H1 (cell line): ENCODE results near the gene TSG101. TPM values are rescaled to one million over a fixed set of nuclear protein-coding genes. Genes with fewer than 3 reads are reported as not detected.

ENCODE experiments used
- CTCF ChIA-PET: fragments of 300-600 bp; sonication (Branson Sonifier 250); formaldehyde crosslinking; loops from one replicate; lab custom pipeline; 2021; ENCODE audit not compliant: partially characterized antibody; lab: Charles Lee
- POLR2A ChIA-PET: fragments of 300-600 bp; sonication (Branson Sonifier 250); formaldehyde crosslinking; loops from one replicate; lab custom pipeline; 2021; ENCODE audit warnings: inconsistent platforms; ENCODE audit not compliant: partially characterized antibody; lab: Charles Lee
- DNase-seq, 2 experiments: peaks; one replicate each; pipeline versions ENCODE4 v3.0.0 to v3.0.0-alpha.2; 2010 to 2022; ENCODE audit warnings: low spot score in 2 of 2, low read depth in 1 of 2, mixed read lengths in 1 of 2
- FAIRE-seq: peaks from 2 replicates; lab custom pipeline; 2011; peaks lifted over from hg19 to GRCh38; lab: Jason Lieb, UNC
- H2AFZ ChIP-seq: 2 replicates; pipeline ENCODE4 v1.8.1; 2012; ENCODE audit warnings: low read length, inconsistent platforms
- H2AK5ac ChIP-seq: 2 replicates; pipeline ENCODE4 v1.6.1; 2013; ENCODE audit warnings: low read depth, low read length
- H2BK120ac ChIP-seq: replicated peaks from 2 replicates; pipeline ENCODE3; 2013; ENCODE audit warnings: low read depth, low read length, inconsistent platforms
- H2BK12ac ChIP-seq: 2 replicates; pipeline ENCODE4 v1.6.1; 2013; ENCODE audit warnings: low read depth, low read length
- H2BK15ac ChIP-seq: 2 replicates; pipeline ENCODE4 v1.6.1; 2013; ENCODE audit warnings: low read length
- H2BK20ac ChIP-seq: 2 replicates; pipeline ENCODE4 v1.6.1; 2013; ENCODE audit warnings: low read length
- H2BK5ac ChIP-seq: 2 replicates; pipeline ENCODE4 v1.6.1; 2013; ENCODE audit warnings: low read depth, low read length
- H3K14ac ChIP-seq: 2 replicates; pipeline ENCODE4 v1.6.1; 2013; ENCODE audit warnings: inconsistent platforms; ENCODE audit not compliant: insufficient read length
- H3K18ac ChIP-seq: 2 replicates; pipeline ENCODE4 v1.6.1; 2013; ENCODE audit warnings: low read length; ENCODE audit errors: extremely low read depth
- H3K23ac ChIP-seq: 2 replicates; pipeline ENCODE4 v1.6.1; 2013; ENCODE audit warnings: inconsistent platforms; ENCODE audit not compliant: insufficient read length
- H3K23me2 ChIP-seq: 2 replicates; pipeline ENCODE4 v1.6.1; 2013; ENCODE audit warnings: low read depth, low read length
- H3K27ac ChIP-seq: 2 replicates; pipeline ENCODE4 v1.6.1; 2011; ENCODE audit warnings: low read depth, low read length, inconsistent platforms
- H3K27me3 ChIP-seq, 4 experiments: replicated peaks in 1 of 4; 1 replicate in 1 of 4; 2 replicates in 3 of 4; pipeline versions ENCODE4 v1.6.1 to v1.8.1; 2011 to 2013; ENCODE audit warnings: low read length in 3 of 4, mild to moderate bottlenecking in 3 of 4, inconsistent platforms in 2 of 4, mixed read lengths in 2 of 4, moderate library complexity in 1 of 4; ENCODE audit not compliant: control insufficient read depth in 3 of 4, insufficient read depth in 3 of 4; ENCODE audit errors: extremely low read depth in 1 of 4
- H3K36me3 ChIP-seq, 4 experiments: 2 replicates each; pipeline versions ENCODE4 v1.6.1 to v1.8.1; 2011 to 2013; ENCODE audit warnings: mild to moderate bottlenecking in 4 of 4, low read length in 3 of 4, moderate library complexity in 2 of 4, control low read depth in 1 of 4, inconsistent platforms in 1 of 4; ENCODE audit not compliant: insufficient read depth in 4 of 4, control insufficient read depth in 2 of 4
- H3K4ac ChIP-seq: replicated peaks from 2 replicates; pipeline ENCODE3; 2013; ENCODE audit warnings: low read length, low read depth, mixed read lengths, inconsistent platforms; ENCODE audit not compliant: insufficient read length
- H3K4me1 ChIP-seq, 4 experiments: replicated peaks in 1 of 4; 1 replicate in 1 of 4; 2 replicates in 3 of 4; pipeline versions ENCODE4 v1.6.1 to v1.8.1; 2011 to 2013; ENCODE audit warnings: low read length in 3 of 4, inconsistent platforms in 2 of 4, mixed read lengths in 1 of 4; ENCODE audit not compliant: insufficient read depth in 4 of 4, control insufficient read depth in 3 of 4
- H3K4me2 ChIP-seq, 2 experiments: 2 replicates each; pipeline versions ENCODE4 v1.6.1 to v1.8.1; 2011 to 2013; ENCODE audit warnings: low read depth in 2 of 2, low read length in 2 of 2, control low read depth in 1 of 2, inconsistent platforms in 1 of 2, mild to moderate bottlenecking in 1 of 2; ENCODE audit not compliant: insufficient read depth in 1 of 2
- H3K4me3 ChIP-seq, 4 experiments: fragments of 200-600, 300-600 bp in 1 of 4; sonication (generic), shearing (Covaris generic), sonication (Bioruptor Twin) in 1 of 4; 2 replicates each; pipeline versions ENCODE4 v1.5.1 to v1.8.1; 2011 to 2016; ENCODE audit warnings: low read length in 4 of 4, low read depth in 3 of 4, control low read depth in 2 of 4, inconsistent platforms in 2 of 4, mild to moderate bottlenecking in 2 of 4, mixed read lengths in 1 of 4, moderate library complexity in 1 of 4; ENCODE audit not compliant: insufficient read depth in 2 of 4; ENCODE audit errors: extremely low read depth in 1 of 4
- H3K56ac ChIP-seq: replicated peaks from 2 replicates; pipeline ENCODE3; 2013; ENCODE audit warnings: low read depth, mild to moderate bottlenecking, mixed read lengths, low read length, inconsistent platforms; ENCODE audit not compliant: insufficient read length
- H3K79me1 ChIP-seq: 2 replicates; pipeline ENCODE4 v1.6.1; 2013; ENCODE audit warnings: low read depth, low read length, control low read depth
- H3K79me2 ChIP-seq, 2 experiments: 2 replicates each; pipeline versions ENCODE4 v1.6.1 to v1.8.1; 2012 to 2013; ENCODE audit warnings: low read length in 2 of 2, mild to moderate bottlenecking in 2 of 2, inconsistent platforms in 1 of 2; ENCODE audit not compliant: insufficient read depth in 2 of 2, control insufficient read depth in 1 of 2
- H3K9ac ChIP-seq, 4 experiments: replicated peaks in 1 of 4; 1 replicate in 1 of 4; 2 replicates in 3 of 4; pipeline versions ENCODE4 v1.6.1 to v1.8.1; 2011 to 2013; ENCODE audit warnings: low read depth in 3 of 4, low read length in 3 of 4, control low read depth in 2 of 4, mild to moderate bottlenecking in 2 of 4, moderate library complexity in 2 of 4, inconsistent platforms in 1 of 4; ENCODE audit errors: extremely low read depth in 1 of 4
- H3K9me3 ChIP-seq, 2 experiments: 2 replicates each; pipeline versions ENCODE4 v1.6.1 to v1.8.1; 2012 to 2013; ENCODE audit warnings: mild to moderate bottlenecking in 2 of 2, moderate library complexity in 2 of 2, control low read depth in 1 of 2, inconsistent platforms in 1 of 2, low read depth in 1 of 2, low read length in 1 of 2, mixed read lengths in 1 of 2; ENCODE audit not compliant: insufficient read depth in 2 of 2
- H4K20me1 ChIP-seq, 2 experiments: replicated peaks in 1 of 2; 2 replicates each; pipeline versions ENCODE3 to v1.8.1; 2011 to 2013; ENCODE audit warnings: inconsistent platforms in 2 of 2, low read length in 2 of 2, mild to moderate bottlenecking in 1 of 2; ENCODE audit not compliant: insufficient read depth in 2 of 2, control insufficient read depth in 1 of 2
- H4K5ac ChIP-seq: 2 replicates; pipeline ENCODE4 v1.6.1; 2013; ENCODE audit warnings: low read length, low read depth, mixed read lengths, inconsistent platforms; ENCODE audit not compliant: insufficient read length
- H4K8ac ChIP-seq: 2 replicates; pipeline ENCODE4 v1.8.0; 2013; ENCODE audit warnings: mild to moderate bottlenecking, moderate library complexity, low read length, inconsistent platforms; ENCODE audit not compliant: insufficient read depth; ENCODE audit errors: extremely low read depth
- H4K91ac ChIP-seq: replicated peaks from 2 replicates; pipeline ENCODE3; 2013; ENCODE audit warnings: low read length, mixed read lengths, inconsistent platforms; ENCODE audit not compliant: insufficient read length
- BCL11A ChIP-seq, 2 experiments: IDR thresholded peaks; one replicate each; pipeline ENCODE4 v1.6.1; 2011; ENCODE audit warnings: low read depth in 2 of 2, low read length in 2 of 2, mild to moderate bottlenecking in 2 of 2
- CBX5 ChIP-seq: fragments of 300-800, 300-1000 bp; sonication (generic); IDR thresholded peaks from 2 replicates; pipeline ENCODE4 v1.7.1; 2016; ENCODE audit warnings: antibody characterized with exemption, low read length, low read depth
- CEBPB ChIP-seq: IDR thresholded peaks from 2 replicates; pipeline ENCODE4 v1.6.1; 2012; ENCODE audit warnings: low read depth, low read length
- CREB1 ChIP-seq: IDR thresholded peaks from 2 replicates; pipeline ENCODE4 v1.6.1; 2012; ENCODE audit warnings: inconsistent platforms
- GTF2F1 ChIP-seq: IDR thresholded peaks from 2 replicates; pipeline ENCODE4 v1.6.1; 2012; ENCODE audit warnings: low read depth, low read length, improper control_type of control experiment, borderline replicate concordance
- NANOG ChIP-seq: IDR thresholded peaks from 2 replicates; pipeline ENCODE4 v1.6.1; 2011; ENCODE audit warnings: low read length, low read depth, mild to moderate bottlenecking, inconsistent platforms; ENCODE audit not compliant: insufficient read depth, poor library complexity, severe bottlenecking
- POLR2A ChIP-seq, 2 experiments: IDR thresholded peaks; 1 replicate in 1 of 2; 2 replicates in 1 of 2; pipeline ENCODE4 v1.6.1; 2011; ENCODE audit warnings: low read depth in 2 of 2, low read length in 2 of 2, mild to moderate bottlenecking in 2 of 2; ENCODE audit errors: control extremely low read depth in 1 of 2
- POLR2AphosphoS5 ChIP-seq: IDR thresholded peaks from 2 replicates; pipeline ENCODE4 v1.6.1; 2011; ENCODE audit warnings: low read depth, low read length
- SRF ChIP-seq: IDR thresholded peaks from 2 replicates; pipeline ENCODE4 v1.6.1; 2011; ENCODE audit warnings: mild to moderate bottlenecking, low read depth, low read length, moderate library complexity
- TAF7 ChIP-seq: optimal IDR thresholded peaks from 2 replicates; pipeline ENCODE3; 2011; ENCODE audit warnings: low read depth, mild to moderate bottlenecking, inconsistent platforms, low read length, moderate library complexity, borderline replicate concordance
- ZNF274 ChIP-seq: IDR thresholded peaks from 2 replicates; pipeline ENCODE4 v1.7.0; 2012; ENCODE audit warnings: low read length, borderline replicate concordance; ENCODE audit errors: extremely low read depth
- WGBS, 2 experiments: shearing (Covaris generic) in 1 of 2; methylation state at CpG; one replicate each; pipeline versions ENCODE4 v1.1.6 to v1.1.7; 2013 to 2015; ENCODE audit warnings: low lambda C conversion rate in 2 of 2, mixed read lengths in 2 of 2, inconsistent platforms in 1 of 2, low coverage in 1 of 2, missing lambda C conversion rate in 1 of 2; ENCODE audit not compliant: insufficient replicate concordance in 2 of 2, insufficient coverage in 1 of 2, insufficient read length in 1 of 2; ENCODE audit errors: extremely low coverage in 1 of 2, missing lambda C conversion rate in 1 of 2; 5-methylcytosine and 5-hydroxymethylcytosine counted together
- polyA plus RNA-seq, 7 experiments: library from polyadenylated mRNA; depleted of rRNA in 3 of 7; stranded (reverse) in 5 of 7; unstranded in 2 of 7; fragments of >200 nt in 5 of 7; fragments of 200-250 nt in 2 of 7; gene quantifications; 1 replicate in 5 of 7; 2 replicates in 1 of 7; 4 replicates in 1 of 7; pipeline versions ENCODE4 v1.2.1 to v1.2.3, GENCODE V29; 2011 to 2013; ENCODE audit warnings: missing spikeins in 2 of 7, mixed read lengths in 2 of 7
- total RNA-seq: library from RNA; stranded (reverse); fragmentation: NEBNext Ultra II Directional; extraction: Animal tissue kit (Norgen Biotek cat#: 25700); gene quantifications from 2 replicates; pipeline ENCODE4 v1.2.1, GENCODE V29; 2021
- TF ChIP-seq, protein P1 (sequence below): IDR thresholded peaks from 2 replicates; pipeline ENCODE4 v1.6.1; 2012; ENCODE audit warnings: inconsistent platforms

TSG101 gene
- total and polyA plus RNA-seq, 2 of the 8 experiments (the other 6 are each of a cell fraction or from before 2014, with no cell fraction given) = 50.8 to 151 TPM

DNA sequence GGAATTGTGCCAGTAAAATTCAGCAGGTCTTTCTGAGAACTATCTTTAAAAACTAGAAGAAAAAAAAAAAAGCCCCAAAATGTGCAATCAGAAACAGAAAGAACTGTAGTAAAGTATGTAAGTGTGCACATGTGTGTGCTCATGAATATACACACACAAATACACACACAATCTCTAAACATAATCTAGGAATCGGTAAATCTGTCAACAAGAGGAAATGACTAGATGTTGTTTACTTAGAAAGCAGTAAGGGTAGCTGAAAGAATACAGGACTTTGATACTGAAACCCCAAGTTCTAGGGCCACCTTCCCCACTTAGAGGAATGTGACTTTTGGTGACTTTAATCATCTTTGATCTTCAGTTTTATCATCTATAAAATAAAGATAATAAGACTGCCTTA, 48.6 kb upstream of the TSG101 start:
- H3K4ac ChIP-seq = no peak overlapping the region
- H2BK120ac ChIP-seq = no peak overlapping the region
- H2AK5ac ChIP-seq = no peak overlapping the region
- H3K27ac ChIP-seq = no peak overlapping the region
- no peak overlapping the region for H4K8ac ChIP-seq
- TF ChIP-seq, protein P1, sequence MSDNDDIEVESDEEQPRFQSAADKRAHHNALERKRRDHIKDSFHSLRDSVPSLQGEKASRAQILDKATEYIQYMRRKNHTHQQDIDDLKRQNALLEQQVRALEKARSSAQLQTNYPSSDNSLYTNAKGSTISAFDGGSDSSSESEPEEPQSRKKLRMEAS = no peak
- TF ChIP-seq SRF (no peak), NANOG (no peak), POLR2A (IDR thresholded peaks at IDR 0.05; ENCODE audit: control extremely low read depth in 1 of 2, low read depth in 2 of 2, low read length in 2 of 2) (no peak), CREB1 (no peak), TAF7 (no peak), POLR2AphosphoS5 (no peak), CBX5 (no peak), BCL11A (IDR thresholded peaks at IDR 0.05; ENCODE audit: low read depth in 2 of 2, low read length in 2 of 2) (no peak), ZNF274 (no peak), GTF2F1 (no peak), CEBPB (no peak)
- TF ChIP-seq, all 59 proteins: peak for 0
- no peaks in the 10 kb centered on the region for H4K20me1 ChIP-seq
- no peak overlapping the region for H3K23ac ChIP-seq
- no peak overlapping the region for H4K5ac ChIP-seq
- no peak overlapping the region for H2BK12ac ChIP-seq
- no peaks in the 10 kb centered on the region for H3K79me2 ChIP-seq
- no peaks in the 10 kb centered on the region for H3K23me2 ChIP-seq
- H3K9me3 ChIP-seq = no peaks in the 10 kb centered on the region; a peak in 1 of 4 replicates
- no peak overlapping the region for H2BK5ac ChIP-seq
- POLR2A ChIA-PET = no interaction called here
- H2BK20ac ChIP-seq = no peak overlapping the region
- H3K79me1 ChIP-seq = no peaks in the 10 kb centered on the region
- H2AFZ ChIP-seq = no peak overlapping the region
- DNase-seq = no peak
- WGBS, 2 experiments = 91% methylated on average over 1 of the region's 1 CpG; no CpG with 5 or more reads in 1 of the 2 experiments
- H3K18ac ChIP-seq = no peak overlapping the region
- H3K27me3 ChIP-seq = no peaks in the 10 kb centered on the region
- no peak overlapping the region for H3K14ac ChIP-seq
- no peak overlapping the region for H3K4me2 ChIP-seq
- no peak overlapping the region for H2BK15ac ChIP-seq
- H4K91ac ChIP-seq = no peak overlapping the region
- no peaks in the 10 kb centered on the region for H3K4me1 ChIP-seq
- peaks cover 0 to 3% (median 0%) of the 10 kb centered on the region in 4 experiments; a peak in 1 of 8 replicates for H3K36me3 ChIP-seq
- no peak overlapping the region for H3K56ac ChIP-seq
- H3K9ac ChIP-seq = no peak overlapping the region
- CTCF ChIA-PET = interaction anchor here (1.5 kb wide), 1 partner anchor 35 kb away, joined by 4 read pairs; no protein-coding TSS in a partner anchor
- no peak for FAIRE-seq
- no peak overlapping the region for H3K4me3 ChIP-seq
